HUES64 (cell line): ENCODE data around the gene FIS1.
A peak's percentile ranks its signal among the peaks of the same experiment; 100 is the strongest.

Experiments
- H3K27ac ChIP-seq: 2 replicates; pipeline ENCODE4 v1.7.0; 2013; ENCODE audit warnings: low read depth, low read length, inconsistent platforms
- H3K27me3 ChIP-seq: 2 replicates; pipeline ENCODE4 v1.6.1; 2013; ENCODE audit warnings: mild to moderate bottlenecking, low read length; ENCODE audit not compliant: insufficient read depth
- H3K36me3 ChIP-seq: 2 replicates; pipeline ENCODE4 v1.6.1; 2013; ENCODE audit warnings: mild to moderate bottlenecking, low read length; ENCODE audit not compliant: insufficient read depth
- H3K4me1 ChIP-seq: 2 replicates; pipeline ENCODE4 v1.6.1; 2013; ENCODE audit warnings: mild to moderate bottlenecking, low read length, moderate library complexity; ENCODE audit not compliant: insufficient read depth
- H3K4me3 ChIP-seq: 2 replicates; pipeline ENCODE4 v1.5.1; 2013; ENCODE audit warnings: mild to moderate bottlenecking, low read length, moderate library complexity
- H3K9ac ChIP-seq: 2 replicates; pipeline ENCODE4 v1.6.1; 2013; ENCODE audit warnings: mild to moderate bottlenecking, low read depth, low read length
- H3K9me3 ChIP-seq: 2 replicates; pipeline ENCODE4 v1.6.1; 2013; ENCODE audit warnings: low read depth, low read length; ENCODE audit not compliant: insufficient read depth
- WGBS: fragments of 150-250, 120-280 bp; methylation state at CpG from one replicate; pipeline ENCODE4 v1.1.7; 2013; ENCODE audit warnings: missing lambda C conversion rate; 5-methylcytosine and 5-hydroxymethylcytosine counted together

FIS1 gene

GRCh38 chr7:101251871-101252659 is 7.2 kb upstream of the FIS1 start:
- H3K36me3 ChIP-seq, result peaks cover 7% of the 10 kb centered on the region; the same call in 1 of the 2 replicates
- H3K4me1 ChIP-seq, result no peaks in the 10 kb centered on the region
- under 1% methylated on average over 55 of the region's 55 CpGs for WGBS
- H3K9ac ChIP-seq, result peak overlapping the region; percentile 86
- peak overlapping the region; percentile 10; the same call in 1 of the 2 replicates for H3K27ac ChIP-seq
- H3K9me3 ChIP-seq, result no peaks in the 10 kb centered on the region
- peak overlapping the region; percentile 94 for H3K4me3 ChIP-seq
- no peaks in the 10 kb centered on the region for H3K27me3 ChIP-seq

GRCh38 chr7:101250324-101250723 is 5.4 kb upstream of the FIS1 start:
- H3K27me3 ChIP-seq, result no peaks in the 10 kb centered on the region
- no peak overlapping the region for H3K27ac ChIP-seq
- H3K4me3 ChIP-seq, result no peak overlapping the region
- no peak overlapping the region for H3K9ac ChIP-seq
- no peaks in the 10 kb centered on the region for H3K9me3 ChIP-seq
- no peaks in the 10 kb centered on the region; the same call in 1 of the 2 replicates for H3K4me1 ChIP-seq
- 93% methylated on average over 3 of the region's 3 CpGs for WGBS
- peaks cover 7% of the 10 kb centered on the region; the same call in 1 of the 2 replicates for H3K36me3 ChIP-seq

DNA sequence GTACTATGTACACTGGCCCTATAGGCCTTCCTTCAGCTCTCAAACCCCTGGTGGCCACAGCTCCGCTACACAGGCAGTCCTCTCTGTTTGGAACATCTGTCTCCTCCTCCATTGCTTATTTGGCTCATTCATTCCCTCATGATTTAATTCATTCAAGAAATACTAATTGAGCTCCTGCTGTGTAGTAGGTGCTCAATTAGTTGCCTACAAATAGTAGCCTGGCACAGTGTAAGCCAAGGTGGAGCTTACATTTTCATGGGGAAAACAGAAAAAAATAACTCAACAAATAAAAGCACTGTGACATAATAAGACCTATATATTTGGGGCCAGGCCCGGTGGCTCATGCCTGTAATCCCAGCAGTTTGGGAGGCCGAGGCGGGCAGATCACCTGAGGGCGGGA is 3.4 kb upstream of the FIS1 start:
- WGBS, result 97% methylated on average over 5 of the region's 5 CpGs
- H3K4me3 ChIP-seq, result no peak overlapping the region
- H3K36me3 ChIP-seq, result peaks cover 7% of the 10 kb centered on the region; the same call in 1 of the 2 replicates
- no peaks in the 10 kb centered on the region for H3K27me3 ChIP-seq
- no peak overlapping the region for H3K9ac ChIP-seq
- H3K27ac ChIP-seq, result no peak overlapping the region
- peaks cover 5% of the 10 kb centered on the region; the same call in 1 of the 2 replicates for H3K4me1 ChIP-seq
- no peaks in the 10 kb centered on the region for H3K9me3 ChIP-seq

GRCh38 chr7:101245147-101245668 is 327 bp upstream of the FIS1 start:
- Histone ChIP-seq H3K36me3 (peaks cover 11% of the 10 kb centered on the region), H3K27ac (peak overlapping the region; percentile 50)

GRCh38 chr7:101243646-101244374 is 1.1 kb downstream of the FIS1 start:
- Histone ChIP-seq H3K4me1 (peaks cover 5% of the 10 kb centered on the region; the same call in 1 of the 2 replicates), H3K27me3 (no peaks in the 10 kb centered on the region), H3K9ac (peak overlapping the region; percentile 70), H3K4me3 (peak overlapping the region; percentile 84), H3K9me3 (no peaks in the 10 kb centered on the region), H3K36me3 (peaks cover 15% of the 10 kb centered on the region), H3K27ac (no peak overlapping the region)
- whole genome bisulfite sequencing, result 47% methylated on average over 28 of the region's 28 CpGs

More at GRCh38 chr7:101245147-101245668, 327 bp upstream of the FIS1 start:
- WGBS, result 52% methylated on average over 32 of the region's 32 CpGs
- peak overlapping the region; percentile 84 for H3K4me3 ChIP-seq
- H3K9ac ChIP-seq, result peak overlapping the region; percentile 43
- no peaks in the 10 kb centered on the region for H3K27me3 ChIP-seq
- peaks cover 5% of the 10 kb centered on the region; the same call in 1 of the 2 replicates for H3K4me1 ChIP-seq
- H3K9me3 ChIP-seq, result no peaks in the 10 kb centered on the region

DNA sequence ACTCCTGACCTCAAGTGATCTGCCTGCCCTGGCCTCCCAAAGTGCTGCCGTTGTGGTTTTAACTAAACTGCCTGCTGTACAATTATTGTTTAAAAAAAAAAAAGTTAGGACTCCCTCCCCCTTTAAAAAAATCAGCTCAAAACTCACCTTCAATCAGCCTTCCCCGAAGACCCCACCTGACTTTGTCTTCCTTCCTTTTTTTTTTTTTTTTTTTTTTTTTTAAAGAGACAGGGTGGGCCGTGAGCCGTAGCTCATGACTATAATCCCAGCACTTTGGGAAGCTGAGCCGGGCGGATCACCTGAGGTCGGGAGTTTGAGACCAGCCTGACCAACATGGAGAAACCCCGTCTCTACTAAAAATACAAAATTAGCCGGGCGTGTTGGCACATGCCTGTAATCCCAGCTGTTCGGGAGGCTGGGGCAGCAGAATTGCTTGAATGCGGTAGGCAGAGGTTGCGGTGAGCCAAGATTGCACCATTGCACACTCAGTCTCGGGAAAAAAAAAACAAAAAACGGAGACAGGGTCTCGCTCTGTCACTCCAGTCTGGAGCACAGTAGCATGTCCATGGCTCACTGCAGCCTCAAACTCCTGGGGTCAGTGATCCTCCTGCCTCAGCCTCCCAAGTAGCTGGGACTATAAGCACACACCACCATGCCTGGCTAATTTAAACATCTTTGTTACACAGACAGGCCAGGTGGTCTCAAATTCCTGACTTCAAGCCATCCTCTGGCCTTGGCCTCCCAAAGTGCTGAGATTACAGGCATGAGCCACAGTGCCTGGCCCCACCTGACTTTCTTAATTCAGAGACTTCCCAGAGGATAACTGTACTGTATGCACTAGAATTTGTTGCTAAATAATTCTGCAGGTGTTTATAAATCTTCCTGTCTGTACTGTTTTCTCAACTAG is 3.2 kb downstream of the FIS1 start:
- Histone ChIP-seq H3K4me3 (no peak overlapping the region), H3K27me3 (no peaks in the 10 kb centered on the region), H3K4me1 (peaks cover 13% of the 10 kb centered on the region; the same call in 1 of the 2 replicates), H3K9ac (no peak overlapping the region), H3K27ac (no peak overlapping the region), H3K36me3 (peaks cover 18% of the 10 kb centered on the region), H3K9me3 (no peaks in the 10 kb centered on the region)
- 95% methylated on average over 16 of the region's 16 CpGs for WGBS

DNA sequence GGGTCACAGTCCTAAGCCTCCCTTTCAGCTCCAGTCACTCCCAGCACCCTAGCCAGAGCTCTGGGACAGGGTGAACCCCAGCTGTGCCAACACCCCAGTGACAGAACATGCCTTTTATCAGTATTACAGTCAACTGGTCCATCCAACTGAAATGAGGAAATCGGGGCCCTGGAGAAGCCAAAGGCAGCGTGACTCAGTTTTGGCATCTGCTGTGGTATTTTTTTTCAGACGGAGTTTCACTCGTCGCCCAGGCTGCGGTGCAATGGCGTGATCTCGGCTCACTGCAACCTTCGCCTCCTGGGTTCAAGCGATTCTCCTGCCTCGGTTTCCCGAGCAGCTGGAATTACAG is 3.9 kb downstream of the FIS1 start:
- Histone ChIP-seq H3K9me3 (no peaks in the 10 kb centered on the region), H3K27ac (no peak overlapping the region), H3K27me3 (no peaks in the 10 kb centered on the region), H3K4me3 (no peak overlapping the region), H3K9ac (no peak overlapping the region), H3K4me1 (peaks cover 13% of the 10 kb centered on the region; the same call in 1 of the 2 replicates), H3K36me3 (peaks cover 18% of the 10 kb centered on the region)
- 96% methylated on average over 12 of the region's 12 CpGs for WGBS

DNA sequence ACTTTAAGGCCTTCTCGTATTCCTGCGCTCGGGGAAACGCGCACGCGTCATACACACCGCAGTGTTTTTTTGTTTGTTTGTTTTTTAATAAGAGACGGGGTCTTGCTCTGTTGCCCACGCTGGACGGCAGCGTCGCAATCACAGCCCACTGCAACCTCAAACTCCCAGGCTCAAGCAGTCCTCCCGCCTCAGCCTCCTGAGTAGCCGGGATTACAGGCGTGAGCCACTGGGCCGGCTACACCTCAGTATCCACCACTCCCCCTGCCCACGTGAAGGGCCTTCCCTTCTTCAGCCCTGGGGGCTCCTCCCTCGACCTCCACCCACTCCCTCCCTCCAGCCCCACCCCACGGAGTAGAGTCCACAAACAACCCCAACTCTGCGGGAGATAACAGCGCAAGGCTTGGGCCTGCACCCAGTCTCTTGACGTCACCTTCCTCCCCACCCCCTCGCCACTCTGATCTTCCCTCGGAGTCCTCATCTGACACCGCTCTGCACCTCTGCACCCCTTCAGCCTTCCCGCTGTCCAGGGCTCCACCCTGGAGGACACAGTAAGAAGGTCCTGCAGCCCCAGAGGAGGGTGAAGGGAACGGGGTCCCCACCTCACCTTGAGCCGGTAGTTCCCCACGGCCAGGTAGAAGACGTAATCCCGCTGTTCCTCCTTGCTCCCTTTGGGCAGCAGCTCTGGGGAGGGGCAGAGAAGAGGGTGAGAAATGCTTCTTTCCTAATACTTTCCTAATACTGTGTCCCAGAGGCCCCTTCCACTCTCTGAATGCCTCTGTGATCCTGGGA is 4.5 kb downstream of the FIS1 start:
- Histone ChIP-seq H3K4me1 (peaks cover 13% of the 10 kb centered on the region; the same call in 1 of the 2 replicates), H3K9me3 (no peaks in the 10 kb centered on the region), H3K4me3 (no peak overlapping the region), H3K27me3 (no peaks in the 10 kb centered on the region), H3K9ac (no peak overlapping the region), H3K27ac (no peak overlapping the region), H3K36me3 (peaks cover 18% of the 10 kb centered on the region; the same call in 1 of the 2 replicates)
- 91% methylated on average over 32 of the region's 32 CpGs for WGBS

GRCh38 chr7:101239951-101240220 is 5.0 kb downstream of the FIS1 start:
- Histone ChIP-seq H3K9me3 (no peaks in the 10 kb centered on the region), H3K27ac (no peak overlapping the region)
- 93% methylated on average over 9 of the region's 9 CpGs for WGBS

More at GRCh38 chr7:101239951-101240220, 5.0 kb downstream of the FIS1 start:
- no peak overlapping the region for H3K9ac ChIP-seq
- H3K27me3 ChIP-seq, result no peaks in the 10 kb centered on the region
- peaks cover 13% of the 10 kb centered on the region; the same call in 1 of the 2 replicates for H3K4me1 ChIP-seq
- H3K4me3 ChIP-seq, result no peak overlapping the region
- H3K36me3 ChIP-seq, result peaks cover 18% of the 10 kb centered on the region; the same call in 1 of the 2 replicates
